GM12878 (cell line): ENCODE results near the gene ARHGEF17. TPM values are rescaled to one million over a fixed set of nuclear protein-coding genes. Genes with fewer than 3 reads are reported as not detected.
"Not testable (repeated sequence)": the region's sequence is repeated elsewhere in the genome, so short reads cannot be mapped to it uniquely, and the experiment has no call there.

ENCODE experiments used
- ATAC-seq: fragments of 200-7000 bp; cut with Tn5 transposase; 3 replicates; pipeline ENCODE4 v1.9.1; 2020; ENCODE audit warnings: mild to moderate bottlenecking, moderate library complexity
- BruUV-seq: library from RNA; stranded (reverse); fragments of 400-500 nt; replicated peaks from 2 replicates; lab custom pipeline; 2021; lab: Mats Ljungman, UMichigan
- CTCF ChIA-PET: fragments of 300-600 bp; sonication (Branson Sonifier 250); formaldehyde crosslinking; extraction: SDS; loops from one replicate; lab custom pipeline; 2021; ENCODE audit warnings: inconsistent platforms; lab: Yijun Ruan, JAX
- POLR2A ChIA-PET: fragments of 350-600 bp; formaldehyde crosslinking; extraction: SDS; loops from one replicate; lab custom pipeline; 2021; ENCODE audit warnings: inconsistent platforms; lab: Charles Lee
- RAD21 ChIA-PET: fragments of 300-600 bp; sonication (Branson Sonifier 250); formaldehyde crosslinking; loops from one replicate; lab custom pipeline; 2023; ENCODE audit warnings: antibody characterized with exemption; ENCODE audit not compliant: unreplicated experiment; lab: Charles Lee
- SMC1A ChIA-PET: fragments of 300-600 bp; sonication (Branson Sonifier 250); formaldehyde crosslinking; loops from one replicate; lab custom pipeline; 2023; ENCODE audit not compliant: unreplicated experiment, uncharacterized antibody; lab: Charles Lee
- DNase-seq: peaks from one replicate; pipeline ENCODE4 v3.0.0-alpha.2; 2011; ENCODE audit warnings: low read depth, low spot score
- FAIRE-seq: peaks from 3 replicates; lab custom pipeline; 2011; peaks lifted over from hg19 to GRCh38; lab: Jason Lieb, UNC
- H2AFZ ChIP-seq: 2 replicates; pipeline ENCODE4 v1.6.0; 2011; ENCODE audit warnings: low read depth, low read length, control low read depth; ENCODE audit not compliant: control insufficient read depth
- H3K27ac ChIP-seq: 2 replicates; pipeline ENCODE4 v1.5.1; 2011; ENCODE audit warnings: control low read depth; ENCODE audit not compliant: control insufficient read depth, insufficient read depth
- H3K27me3 ChIP-seq, 2 experiments: replicated peaks in 1 of 2; 2 replicates each; pipeline versions ENCODE4 v1.6.0 to v1.6.1; 2011; ENCODE audit warnings: low read length in 1 of 2; ENCODE audit not compliant: control insufficient read depth in 2 of 2, insufficient read depth in 2 of 2
- H3K36me3 ChIP-seq, 2 experiments: 2 replicates each; pipeline ENCODE4 v1.5.1; 2011; ENCODE audit warnings: low read length in 1 of 2; ENCODE audit not compliant: control insufficient read depth in 2 of 2, insufficient read depth in 2 of 2
- H3K4me1 ChIP-seq: 2 replicates; pipeline ENCODE4 v1.6.1; 2011; ENCODE audit warnings: mild to moderate bottlenecking, low read length, moderate library complexity, mixed read lengths; ENCODE audit not compliant: control insufficient read depth, insufficient read depth
- H3K4me2 ChIP-seq: 2 replicates; pipeline ENCODE4 v1.6.0; 2011; ENCODE audit warnings: control low read depth; ENCODE audit not compliant: control insufficient read depth, insufficient read depth
- H3K4me3 ChIP-seq: fragments of 200-600 bp; sonication (generic); 2 replicates; pipeline ENCODE4 v1.5.1; 2016
- H3K79me2 ChIP-seq: 2 replicates; pipeline ENCODE4 v1.6.0; 2011; ENCODE audit warnings: low read length; ENCODE audit not compliant: control insufficient read depth, insufficient read depth
- H3K9ac ChIP-seq: 2 replicates; pipeline ENCODE4 v1.8.0; 2011; ENCODE audit warnings: low read length, control low read depth, mixed read lengths; ENCODE audit not compliant: control insufficient read depth, insufficient read depth
- H3K9me3 ChIP-seq: replicated peaks from 3 replicates; pipeline ENCODE4 v1.5.1; 2011; ENCODE audit warnings: mild to moderate bottlenecking, low read length; ENCODE audit not compliant: control insufficient read depth, insufficient read depth
- H4K20me1 ChIP-seq: 2 replicates; pipeline ENCODE4 v1.6.0; 2011; ENCODE audit not compliant: control insufficient read depth, insufficient read depth
- EED ChIP-seq: sonication (generic); IDR thresholded peaks from 2 replicates; pipeline ENCODE4 v1.6.1; 2016; ENCODE audit warnings: antibody characterized with exemption, low read depth
- IKZF1 ChIP-seq: fragments of 450-650 bp; conservative IDR thresholded peaks from 2 replicates; pipeline ENCODE4 v1.6.1; 2017; ENCODE audit warnings: antibody characterized with exemption, mild to moderate bottlenecking
- IKZF2 ChIP-seq, 2 experiments: fragments of 450-650 bp; IDR thresholded peaks; 2 replicates each; pipeline ENCODE4 v1.6.1; 2017; ENCODE audit warnings: mild to moderate bottlenecking in 2 of 2, moderate library complexity in 2 of 2
- IRF4 ChIP-seq: IDR thresholded peaks from 2 replicates; pipeline ENCODE4 v1.6.1; 2011; ENCODE audit warnings: low read depth, low read length
- NR2C1 ChIP-seq: fragments of 450-650 bp; IDR thresholded peaks from 2 replicates; pipeline ENCODE4 v1.6.1; 2017; ENCODE audit warnings: antibody characterized with exemption, mild to moderate bottlenecking, moderate library complexity
- NR2F1 ChIP-seq: fragments of 450-650 bp; conservative IDR thresholded peaks from 2 replicates; pipeline ENCODE4 v1.6.1; 2017; ENCODE audit warnings: mild to moderate bottlenecking
- SPI1 ChIP-seq: IDR thresholded peaks from 2 replicates; pipeline ENCODE4 v1.6.1; 2011; ENCODE audit warnings: low read depth, mild to moderate bottlenecking, low read length, moderate library complexity, borderline replicate concordance; ENCODE audit not compliant: insufficient read depth
- TCF12 ChIP-seq: IDR thresholded peaks from 2 replicates; pipeline ENCODE4 v1.6.1; 2011; ENCODE audit warnings: low read depth, mild to moderate bottlenecking, low read length
- WGBS: methylation state at CpG from one replicate; pipeline ENCODE4 v1.1.6; 2016; ENCODE audit warnings: low lambda C conversion rate; ENCODE audit not compliant: insufficient replicate concordance, insufficient coverage; ENCODE audit errors: missing lambda C conversion rate; 5-methylcytosine and 5-hydroxymethylcytosine counted together
- in situ Hi-C: fragments of 300-500 bp; cut with MboI; formaldehyde crosslinking; loops from 9 replicates; pipeline ENCODE4 v1.14.3; 2018; ENCODE audit warnings: mixed read lengths
- intact Hi-C: fragments of 100-400 bp; cut with micrococcal nuclease; formaldehyde crosslinking; loops from one replicate; pipeline ENCODE4 v1.14.2; 2022; ENCODE audit not compliant: unreplicated experiment
- polyA plus RNA-seq, 11 experiments: library from polyadenylated mRNA; depleted of rRNA in 4 of 11; unstranded in 6 of 11; stranded (reverse) in 5 of 11; fragments of >200 nt; fragmentation: Nextera tagmentation in 4 of 11; fragmentation: Illumina TruSeq in 1 of 11; extraction: Ambion mirVana in 4 of 11; extraction: Trizol in 1 of 11; gene quantifications; 1 replicate in 1 of 11; 2 replicates in 10 of 11; pipeline versions ENCODE4 v1.2.1 to v1.2.3, GENCODE V29; 2011 to 2016; ENCODE audit warnings: inconsistent platforms in 2 of 11, missing spikeins in 2 of 11, low read depth in 1 of 11
- total RNA-seq, 4 experiments: library from RNA; depleted of rRNA in 3 of 4; stranded (reverse); fragments of >200 nt in 3 of 4; fragmentation: Illumina TruSeq in 1 of 4; extraction: Trizol in 1 of 4; gene quantifications; 2 replicates each; pipeline versions ENCODE4 v1.2.1 to v1.2.3, GENCODE V29; 2013 to 2021

The ARHGEF17 gene
- total and polyA plus RNA-seq, 10 of the 15 experiments (the other 5 are each of a cell fraction or from before 2014, with no cell fraction given): 0.15 to 11.0 (median 1.7) TPM

DNA sequence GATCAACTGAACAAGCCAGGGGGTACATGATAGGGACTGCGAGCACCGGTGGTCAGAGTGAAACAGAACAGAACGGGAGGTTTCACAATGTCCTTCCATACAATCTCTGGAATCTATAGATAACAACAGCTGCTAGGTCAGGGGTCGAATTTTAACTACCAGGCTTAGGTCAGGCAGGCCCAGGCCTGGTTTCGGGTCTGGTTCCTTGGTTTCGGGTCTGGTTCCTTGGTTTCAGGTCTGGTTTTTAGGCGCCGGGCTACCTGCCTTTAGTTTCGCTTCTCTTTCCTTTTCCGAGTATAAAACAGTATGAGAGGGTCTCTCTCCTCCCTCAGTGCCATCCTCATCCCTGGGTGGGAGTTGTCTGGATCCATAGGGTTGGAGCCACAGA lies 36.6 kb upstream of the ARHGEF17 start:
- H3K9ac ChIP-seq, H2AFZ ChIP-seq, H3K27ac ChIP-seq, H3K79me2 ChIP-seq, BruUV-seq, intact Hi-C loops, H3K36me3 ChIP-seq, H3K9me3 ChIP-seq, DNase-seq, FAIRE-seq, POLR2A ChIA-PET, in situ Hi-C loops, H4K20me1 ChIP-seq, H3K27me3 ChIP-seq: not testable (repeated sequence)
- TF ChIP-seq TCF12: 0 out of 2 replicates have a peak, but pooled peaks have one; percentile 23
- TF ChIP-seq NR2C1: 0 out of 2 replicates have a peak, but pooled peaks have one; percentile 27
- 0 out of 2 replicates have a peak, but pooled peaks have one; percentile 33 for TF ChIP-seq IRF4
- TF ChIP-seq SPI1: peak; percentile 46
- peak; percentile 64; a peak in 3 of 4 replicates for TF ChIP-seq IKZF2 (IDR thresholded peaks at IDR 0.05)
- peak; percentile 72 for TF ChIP-seq EED
- peak; percentile 61 for TF ChIP-seq IKZF1
- TF ChIP-seq NR2F1: peak; percentile 77
- 11% methylated on average over 10 of the region's 10 CpGs for WGBS
- peak; percentile 49 for ATAC-seq
- Histone ChIP-seq H3K4me3 (peak overlapping the region; percentile 3; the same call in 1 of the 2 replicates), H3K4me2 (peak overlapping the region; percentile 21; the same call in 1 of the 2 replicates), H3K4me1 (peaks cover 36% of the 10 kb centered on the region)
- ChIA-PET RAD21 (interaction anchor here (1.5 kb wide), 1 partner anchor 17 kb away, joined by 3 read pairs; no protein-coding TSS in a partner anchor), SMC1A (interaction anchor here (1.2 to 3.1 kb wide), 3 partner anchors 17 to 21 kb away, joined by 3 to 11 read pairs (median 3); no protein-coding TSS in a partner anchor), CTCF (interaction anchor here (0.9 to 1.2 kb wide), 3 partner anchors 9 to 27 kb away, joined by 3 to 4 read pairs (median 3); no protein-coding TSS in a partner anchor)
